ENCODE data around the gene CD59.

CD59 gene

DNA sequence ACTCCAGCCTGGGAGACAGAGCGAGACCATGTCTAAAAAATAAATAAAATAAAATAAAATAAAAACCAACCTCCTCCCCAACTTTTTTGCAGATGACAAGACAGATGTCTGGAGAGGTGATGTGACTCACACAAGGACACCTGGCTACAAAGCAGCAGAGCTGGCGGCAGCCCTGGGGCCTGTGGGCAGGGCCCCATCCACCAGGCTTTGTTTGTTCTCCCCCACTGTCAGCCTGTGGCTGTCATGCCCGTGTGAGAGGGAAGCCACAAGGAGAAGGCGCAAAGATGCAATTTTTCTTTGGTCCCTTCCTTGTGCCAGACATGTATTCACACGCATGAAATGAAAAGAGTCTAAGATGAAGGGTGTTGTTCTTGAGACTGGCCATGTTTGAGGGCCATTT lies 16.6 kb downstream of the CD59 start:
- H3K27me3 ChIP-seq (replicated peaks; ENCODE audit: control insufficient read depth, insufficient read depth, low read length): no peaks in the 10 kb centered on the region

DNA sequence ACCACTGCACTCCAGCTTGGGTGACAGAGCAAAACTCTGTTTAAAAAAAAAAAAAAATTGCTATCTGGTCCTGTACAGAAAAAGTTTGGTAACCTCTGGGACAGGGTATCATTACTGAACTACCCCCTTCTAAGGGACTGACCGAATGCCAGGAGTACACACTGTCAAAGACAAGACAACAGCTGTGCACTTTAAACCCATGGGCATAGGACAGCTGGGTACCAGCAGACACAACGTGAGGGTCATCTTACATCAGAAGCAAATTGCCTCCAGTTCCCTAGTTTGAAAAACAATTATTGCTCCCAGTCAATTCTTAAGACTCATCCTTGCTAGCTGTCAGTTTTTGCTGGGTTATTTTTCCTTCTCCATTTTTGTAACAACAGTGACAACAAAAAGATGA lies 17.8 kb downstream of the CD59 start:
- no peak overlapping the region for H3K4me3 ChIP-seq (replicated peaks; ENCODE audit: low read depth, low read length)
- no peaks in the 10 kb centered on the region for H3K27me3 ChIP-seq (replicated peaks; ENCODE audit: control insufficient read depth, insufficient read depth, low read length)
- peaks cover 12% of the 10 kb centered on the region for H3K36me3 ChIP-seq (ENCODE audit: control insufficient read depth, insufficient read depth, low read length)
- TF ChIP-seq, protein P1, sequence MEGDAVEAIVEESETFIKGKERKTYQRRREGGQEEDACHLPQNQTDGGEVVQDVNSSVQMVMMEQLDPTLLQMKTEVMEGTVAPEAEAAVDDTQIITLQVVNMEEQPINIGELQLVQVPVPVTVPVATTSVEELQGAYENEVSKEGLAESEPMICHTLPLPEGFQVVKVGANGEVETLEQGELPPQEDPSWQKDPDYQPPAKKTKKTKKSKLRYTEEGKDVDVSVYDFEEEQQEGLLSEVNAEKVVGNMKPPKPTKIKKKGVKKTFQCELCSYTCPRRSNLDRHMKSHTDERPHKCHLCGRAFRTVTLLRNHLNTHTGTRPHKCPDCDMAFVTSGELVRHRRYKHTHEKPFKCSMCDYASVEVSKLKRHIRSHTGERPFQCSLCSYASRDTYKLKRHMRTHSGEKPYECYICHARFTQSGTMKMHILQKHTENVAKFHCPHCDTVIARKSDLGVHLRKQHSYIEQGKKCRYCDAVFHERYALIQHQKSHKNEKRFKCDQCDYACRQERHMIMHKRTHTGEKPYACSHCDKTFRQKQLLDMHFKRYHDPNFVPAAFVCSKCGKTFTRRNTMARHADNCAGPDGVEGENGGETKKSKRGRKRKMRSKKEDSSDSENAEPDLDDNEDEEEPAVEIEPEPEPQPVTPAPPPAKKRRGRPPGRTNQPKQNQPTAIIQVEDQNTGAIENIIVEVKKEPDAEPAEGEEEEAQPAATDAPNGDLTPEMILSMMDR (IDR thresholded peaks at IDR 0.05; ENCODE audit: insufficient read depth, low read length, poor library complexity, severe bottlenecking): no peak
- DNase-seq (ENCODE audit: extremely low read depth, insufficient read length): no peak

More for the DNA sequence above, 16.6 kb downstream of the CD59 start:
- no peak overlapping the region for H3K4me3 ChIP-seq (replicated peaks; ENCODE audit: low read depth, low read length)
- no peak for DNase-seq (ENCODE audit: extremely low read depth, insufficient read length)
- TF ChIP-seq, protein P1 (IDR thresholded peaks at IDR 0.05; ENCODE audit: insufficient read depth, low read length, poor library complexity, severe bottlenecking): no peak
- peaks cover 12% of the 10 kb centered on the region for H3K36me3 ChIP-seq (ENCODE audit: control insufficient read depth, insufficient read depth, low read length)

DNA sequence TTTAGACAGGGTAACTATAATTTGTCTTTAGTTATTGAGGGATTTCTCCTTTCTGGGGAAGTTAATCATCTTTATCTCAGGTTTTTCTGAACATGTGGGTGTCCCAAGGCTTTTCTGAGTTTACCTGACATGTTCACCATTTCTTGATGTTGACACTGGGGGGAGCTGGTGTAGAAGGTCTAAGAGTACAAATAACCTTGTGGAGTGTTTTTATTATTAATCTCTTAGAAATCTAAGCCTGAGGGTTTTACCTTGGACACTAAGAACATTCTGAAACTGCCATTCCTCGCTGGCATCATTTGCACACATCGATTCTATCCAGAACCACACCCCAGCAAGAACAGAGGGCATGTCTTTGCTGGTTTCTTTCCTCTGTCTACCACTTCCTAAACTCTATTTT lies 20.0 kb downstream of the CD59 start:
- Histone ChIP-seq H3K36me3 (ENCODE audit: control insufficient read depth, insufficient read depth, low read length) (peaks cover 7% of the 10 kb centered on the region), H3K4me3 (replicated peaks; ENCODE audit: low read depth, low read length) (no peak overlapping the region), H3K27me3 (replicated peaks; ENCODE audit: control insufficient read depth, insufficient read depth, low read length) (no peaks in the 10 kb centered on the region)
- TF ChIP-seq, protein P1 (IDR thresholded peaks at IDR 0.05; ENCODE audit: insufficient read depth, low read length, poor library complexity, severe bottlenecking): peak; percentile 37
- no peak for DNase-seq (ENCODE audit: extremely low read depth, insufficient read length)

DNA sequence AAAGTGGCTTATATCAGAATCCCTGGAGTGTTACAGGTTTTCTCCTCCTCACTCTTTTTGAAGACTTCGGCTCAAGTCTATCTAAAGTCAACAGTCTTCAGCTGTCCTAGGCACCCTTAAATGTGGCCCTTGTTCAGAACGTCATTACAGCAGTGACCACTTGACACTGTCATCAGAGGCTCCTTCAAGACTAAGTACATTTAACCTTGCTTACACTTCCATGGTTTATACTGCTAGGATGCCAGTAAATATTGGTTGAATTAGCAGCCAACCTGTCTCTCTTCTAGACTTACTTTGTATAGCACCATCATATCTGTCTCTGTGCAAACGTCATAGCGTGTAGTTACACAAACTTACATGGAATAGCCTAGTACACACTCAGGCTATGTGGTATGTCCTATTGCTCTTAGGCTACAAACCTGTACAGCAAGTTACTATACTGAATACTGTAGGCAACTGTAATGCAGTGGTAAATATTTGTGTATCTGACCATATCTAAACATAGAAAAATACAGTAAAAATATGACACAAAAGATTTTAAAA lies 22.3 kb downstream of the CD59 start:
- DNase-seq (ENCODE audit: extremely low read depth, insufficient read length): no peak
- H3K4me3 ChIP-seq (replicated peaks; ENCODE audit: low read depth, low read length): no peak overlapping the region
- no peaks in the 10 kb centered on the region for H3K27me3 ChIP-seq (replicated peaks; ENCODE audit: control insufficient read depth, insufficient read depth, low read length)
- TF ChIP-seq, protein P1 (IDR thresholded peaks at IDR 0.05; ENCODE audit: insufficient read depth, low read length, poor library complexity, severe bottlenecking): no peak
- peaks cover 6% of the 10 kb centered on the region for H3K36me3 ChIP-seq (ENCODE audit: control insufficient read depth, insufficient read depth, low read length)

DNA sequence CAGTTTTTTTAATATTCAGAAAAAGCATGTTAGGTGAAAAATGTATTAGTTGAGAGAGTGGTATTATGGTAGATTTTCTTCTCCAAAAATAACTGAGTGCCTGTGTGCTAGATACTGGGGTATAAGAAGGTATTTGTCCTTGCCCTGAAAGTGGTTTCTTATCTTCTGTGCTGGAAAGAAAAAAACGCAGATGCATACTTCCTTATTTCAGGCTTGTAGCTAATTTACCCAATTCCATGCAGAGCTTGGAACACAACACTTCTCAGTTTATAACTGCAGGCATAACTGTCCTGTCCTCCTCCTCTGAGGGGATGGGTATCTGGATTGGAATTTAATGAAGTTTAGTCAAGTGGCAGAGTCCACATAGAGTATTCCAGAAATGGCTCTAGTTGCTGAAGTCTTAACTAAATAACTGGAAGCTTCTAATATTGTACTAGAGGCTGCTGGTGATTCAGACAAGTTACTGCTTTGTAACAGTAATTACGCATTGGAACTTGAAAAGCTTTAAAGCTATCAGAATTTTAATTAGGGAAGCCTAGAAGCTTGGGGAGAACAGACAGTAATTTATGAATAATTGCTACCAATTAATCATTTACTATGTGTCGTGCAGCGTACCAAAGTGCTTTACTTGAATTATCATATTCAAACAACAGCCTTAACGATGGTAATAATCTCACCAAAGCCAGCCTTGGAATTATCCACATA lies 22.9 kb downstream of the CD59 start:
- Histone ChIP-seq H3K36me3 (ENCODE audit: control insufficient read depth, insufficient read depth, low read length) (peaks cover 6% of the 10 kb centered on the region), H3K4me3 (replicated peaks; ENCODE audit: low read depth, low read length) (no peak overlapping the region), H3K27me3 (replicated peaks; ENCODE audit: control insufficient read depth, insufficient read depth, low read length) (no peaks in the 10 kb centered on the region)
- TF ChIP-seq, protein P1 (IDR thresholded peaks at IDR 0.05; ENCODE audit: insufficient read depth, low read length, poor library complexity, severe bottlenecking): no peak
- no peak for DNase-seq (ENCODE audit: extremely low read depth, insufficient read length)

Data from GM06990 (cell line).